ENCODE results near the gene SH3TC2.

Gene SH3TC2

GRCh38 chr5:149056616-149057165, 6.2 kb downstream of the SH3TC2 start:
- no peak for DNase-seq

- DNase-seq = no peak
These were observed 8.4 kb downstream of the SH3TC2 start for GRCh38 chr5:149054416-149054815.

- DNase-seq = no peak
These were observed 9.7 kb downstream of the SH3TC2 start for GRCh38 chr5:149053072-149053695.

- no peak for DNase-seq
These were observed 13.5 kb downstream of the SH3TC2 start for GRCh38 chr5:149049371-149049781.

GRCh38 chr5:149048811-149049210, 14.1 kb downstream of the SH3TC2 start:
- DNase-seq = no peak

GRCh38 chr5:149047462-149047861, 15.4 kb downstream of the SH3TC2 start:
- no peak for DNase-seq

GRCh38 chr5:149046196-149046829, 16.5 kb downstream of the SH3TC2 start:
- no peak for DNase-seq

- no peak for DNase-seq
These were observed 17.8 kb downstream of the SH3TC2 start for GRCh38 chr5:149045089-149045460.

GRCh38 chr5:149044453-149045088, 18.3 kb downstream of the SH3TC2 start:
- no peak for DNase-seq

- DNase-seq = no peak
These were observed 19.2 kb downstream of the SH3TC2 start for GRCh38 chr5:149043641-149044040.

- no peak for DNase-seq
These were observed 20.0 kb downstream of the SH3TC2 start for GRCh38 chr5:149042865-149043264.

- DNase-seq = no peak
These were observed 21.6 kb downstream of the SH3TC2 start for GRCh38 chr5:149041242-149041641.

GRCh38 chr5:149040421-149040820, 22.4 kb downstream of the SH3TC2 start:
- no peak for DNase-seq

- DNase-seq = no peak
These were observed 23.4 kb downstream of the SH3TC2 start for GRCh38 chr5:149039506-149039905.

- DNase-seq = no peak
These were observed 24.4 kb downstream of the SH3TC2 start for GRCh38 chr5:149038336-149039080.

GRCh38 chr5:149037817-149038216, 25.0 kb downstream of the SH3TC2 start:
- no peak for DNase-seq

- DNase-seq = no peak
These were observed 25.9 kb downstream of the SH3TC2 start for GRCh38 chr5:149036970-149037369.

- DNase-seq = no peak
These were observed 26.7 kb downstream of the SH3TC2 start for GRCh38 chr5:149036168-149036567.

- DNase-seq = no peak
These were observed 27.5 kb downstream of the SH3TC2 start for GRCh38 chr5:149035372-149035790.

GRCh38 chr5:149030838-149031397, 31.9 kb downstream of the SH3TC2 start:
- no peak for DNase-seq

GRCh38 chr5:149030392-149030791, 32.5 kb downstream of the SH3TC2 start:
- no peak for DNase-seq

GRCh38 chr5:149028984-149029383, 33.9 kb downstream of the SH3TC2 start:
- no peak for DNase-seq

- DNase-seq = no peak
These were observed 34.7 kb downstream of the SH3TC2 start for GRCh38 chr5:149028161-149028560.

Measured in DMS79 treated with DMSO at 0.1 percent for 48 hours (cell line).